Umbilical cord (tissue), 2 donors: ENCODE measurements around the gene HIGD1B. TPM values are rescaled to one million over a fixed set of nuclear protein-coding genes. Genes with fewer than 3 reads are reported as not detected.
A peak's percentile ranks its signal among the peaks of the same experiment; 100 is the strongest.
"Not testable (repeated sequence)": the region's sequence is repeated elsewhere in the genome, so short reads cannot be mapped to it uniquely, and the experiment has no call there.

ENCODE experiments used
- DNase-seq: peaks from one replicate; pipeline ENCODE4 v3.0.0-alpha.2; 2015; ENCODE audit warnings: low spot score
- total RNA-seq: library from RNA; depleted of rRNA; stranded (reverse); fragments of >200 nt; gene quantifications from one replicate; pipeline ENCODE4 v1.2.3, GENCODE V29; 2014; ENCODE audit warnings: low replicate concordance; ENCODE audit not compliant: insufficient read depth

HIGD1B gene
- total RNA-seq, result not detected

GRCh38 chr17:44847586-44847985 is at the start of gene HIGD1B:
HIGD1B (plus strand) TSS chr17:44847883; CDS start chr17:44848153, 270 bp downstream.
- no peak for DNase-seq

DNA sequence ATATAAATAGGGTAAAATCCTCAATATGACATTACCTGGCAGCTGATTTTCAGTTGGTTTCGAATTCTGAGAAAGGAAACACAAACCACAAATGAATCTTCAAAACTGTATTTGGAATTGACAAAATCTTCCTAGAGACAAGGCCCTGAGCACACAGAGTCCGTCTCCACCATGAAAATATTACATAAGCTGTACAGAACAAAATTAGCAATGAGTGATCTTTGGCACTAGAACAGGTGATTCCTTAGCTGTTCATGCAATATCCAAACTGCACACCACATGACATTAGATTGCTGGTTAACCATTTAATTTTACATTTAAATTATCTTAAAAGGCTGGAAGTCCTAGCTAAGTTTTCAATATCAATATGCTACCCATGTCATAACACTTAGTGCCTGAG is 49.3 kb upstream of the HIGD1B start:
- no peak for DNase-seq

GRCh38 chr17:44801880-44802279 is 45.8 kb upstream of the HIGD1B start:
- no peak for DNase-seq

GRCh38 chr17:44804302-44805089 is 43.2 kb upstream of the HIGD1B start:
- peak; percentile 71 for DNase-seq

GRCh38 chr17:44807093-44807816 is 40.4 kb upstream of the HIGD1B start:
- no peak for DNase-seq

DNA sequence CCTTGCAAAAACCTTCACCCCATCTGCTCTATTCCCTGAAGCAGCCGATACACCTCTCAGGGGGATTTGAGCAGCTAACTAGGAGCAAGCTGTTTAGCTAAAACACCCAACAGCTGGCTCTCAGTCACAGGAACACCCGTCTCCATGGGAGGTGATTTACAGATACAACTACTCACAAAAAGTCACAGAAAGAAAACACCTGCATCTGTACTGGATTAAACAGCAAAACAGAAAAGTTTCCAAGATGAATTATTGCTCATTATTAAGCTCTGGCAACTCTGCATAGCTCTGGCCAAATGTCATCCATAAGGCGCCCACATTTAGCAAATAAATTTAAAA is 39.9 kb upstream of the HIGD1B start:
- DNase-seq, result no peak

GRCh38 chr17:44808156-44808555 is 39.5 kb upstream of the HIGD1B start:
- DNase-seq, result no peak

DNA sequence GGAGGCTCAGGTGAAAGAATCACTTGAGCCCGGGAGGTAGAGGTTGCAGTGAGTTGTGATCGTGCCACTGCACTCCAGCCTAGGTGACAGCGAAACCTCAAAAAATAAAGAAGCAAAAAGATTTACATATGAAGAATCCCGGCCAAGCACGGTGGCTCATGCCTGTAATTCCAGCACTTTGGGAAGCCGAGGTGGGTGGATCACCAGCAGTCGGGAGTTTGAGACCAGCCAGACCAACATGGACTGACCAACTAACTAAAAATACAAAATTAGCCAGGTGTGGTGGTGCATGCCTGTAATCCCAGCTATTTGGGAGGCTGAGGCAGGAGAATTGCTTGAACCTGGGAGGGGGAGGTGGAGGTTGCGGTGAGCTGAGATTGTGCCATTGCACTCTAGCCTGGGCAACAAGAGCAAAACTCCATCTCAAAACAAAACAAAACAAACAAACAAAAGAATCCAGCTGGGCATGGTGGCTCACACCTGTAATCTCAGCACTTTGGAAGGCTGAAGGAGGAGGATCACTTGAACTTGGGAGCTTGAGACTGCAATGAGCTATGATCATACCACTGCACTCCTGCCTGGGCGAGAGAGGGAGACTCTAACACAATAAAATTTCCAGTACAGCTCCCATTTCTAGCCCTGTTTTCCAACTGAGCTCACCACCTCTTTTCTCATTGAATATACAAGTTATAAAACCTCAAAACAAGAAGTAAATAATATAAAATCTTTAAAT is 38.9 kb upstream of the HIGD1B start:
- not testable (repeated sequence) for DNase-seq

DNA sequence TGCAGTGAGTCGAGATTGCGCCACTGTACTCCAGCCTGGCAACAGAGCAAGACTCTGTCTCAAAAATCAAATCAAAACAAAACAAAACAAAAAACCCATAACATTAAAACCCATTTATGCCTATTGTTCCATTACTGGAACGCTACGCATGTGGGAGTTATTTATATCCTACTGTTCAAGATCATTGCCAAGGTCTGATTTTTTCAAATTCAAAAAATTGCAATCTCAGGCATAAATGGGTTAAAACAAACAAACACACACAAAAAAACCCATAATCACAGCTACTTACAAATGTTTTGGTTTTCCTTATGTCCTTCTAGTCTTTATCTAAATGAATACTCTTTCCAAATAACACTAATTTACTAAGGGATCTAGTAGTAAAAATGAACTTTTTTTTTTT is 35.4 kb upstream of the HIGD1B start:
- no peak for DNase-seq

GRCh38 chr17:44818508-44818907 is 29.2 kb upstream of the HIGD1B start:
- not testable (repeated sequence) for DNase-seq

DNA sequence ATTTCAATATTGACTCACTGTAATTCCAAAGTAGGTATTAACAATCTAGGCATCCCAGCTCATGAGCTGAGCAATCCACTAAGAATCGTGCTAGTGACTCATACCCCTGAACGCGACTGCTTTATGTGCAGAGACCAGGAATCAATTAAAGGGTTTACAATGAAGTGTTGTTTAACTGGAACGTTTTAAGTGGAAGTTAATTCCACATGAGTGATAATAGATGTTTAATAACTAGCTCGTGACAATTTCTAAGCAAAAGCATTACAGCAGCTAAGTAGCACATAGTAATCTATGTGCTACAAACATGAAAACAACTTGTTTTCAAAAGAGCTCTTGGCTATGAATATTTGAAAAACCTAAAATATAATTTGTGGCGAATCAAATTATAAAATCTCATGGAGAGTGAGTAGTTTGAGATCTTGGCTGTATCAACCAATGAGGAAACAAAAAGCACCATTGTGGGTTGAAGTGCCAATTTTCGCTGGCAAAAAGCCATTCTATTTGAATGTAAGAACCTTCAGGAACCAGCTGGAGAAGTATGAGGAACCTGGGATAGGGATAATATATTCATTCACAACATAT is 27.0 kb upstream of the HIGD1B start:
- DNase-seq, result no peak

GRCh38 chr17:44825236-44825635 is 22.4 kb upstream of the HIGD1B start:
- DNase-seq, result not testable (repeated sequence)

DNA sequence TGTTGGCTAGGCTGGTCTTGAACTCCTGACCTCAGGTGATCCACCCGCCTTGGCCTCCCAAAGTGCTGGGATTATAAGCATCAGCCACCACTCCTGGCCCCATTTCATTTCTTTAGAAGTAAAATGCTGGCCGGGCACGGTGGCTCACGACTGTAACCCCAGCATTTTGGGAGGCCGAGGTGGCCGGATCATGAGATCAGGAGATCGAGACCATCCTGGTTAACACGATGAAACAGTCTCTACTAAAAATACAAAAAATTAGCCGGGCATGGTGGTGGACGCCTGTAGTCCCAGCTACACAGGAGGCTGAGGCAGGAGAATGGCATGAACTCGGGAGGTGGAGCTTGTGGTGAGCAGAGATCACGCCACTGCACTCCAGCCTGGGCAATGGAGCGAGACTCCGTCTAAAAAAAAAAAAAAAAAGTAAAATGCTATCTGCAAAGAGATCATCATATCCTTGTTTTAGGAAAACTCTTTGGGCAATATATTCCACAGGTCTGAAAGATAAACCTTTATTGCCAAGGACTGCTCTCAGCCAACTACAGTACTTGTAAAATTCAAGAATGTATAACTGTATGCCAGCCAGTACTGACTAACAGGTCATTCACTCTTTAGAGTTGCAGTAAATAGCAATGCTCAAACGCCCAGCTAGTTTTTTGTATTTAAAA is 21.4 kb upstream of the HIGD1B start:
- no peak for DNase-seq

DNA sequence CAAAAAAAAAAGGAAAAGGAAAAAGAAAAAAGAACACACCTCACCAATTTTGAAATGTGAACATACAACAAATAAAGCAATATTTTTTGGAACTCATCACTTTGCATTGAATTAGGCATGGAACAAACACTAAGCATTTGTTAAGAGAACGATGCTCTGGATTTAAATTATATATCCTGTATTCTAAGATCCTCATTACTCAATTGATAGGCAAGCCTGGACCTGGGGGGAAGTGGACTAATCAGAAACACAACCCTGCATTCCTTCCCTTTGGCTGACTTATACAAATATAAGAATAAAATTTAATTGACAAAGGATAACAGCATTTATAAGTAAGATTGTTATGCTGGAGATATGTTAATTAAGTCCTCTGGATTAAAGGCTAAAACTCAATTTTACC is 19.8 kb upstream of the HIGD1B start:
- no peak for DNase-seq

DNA sequence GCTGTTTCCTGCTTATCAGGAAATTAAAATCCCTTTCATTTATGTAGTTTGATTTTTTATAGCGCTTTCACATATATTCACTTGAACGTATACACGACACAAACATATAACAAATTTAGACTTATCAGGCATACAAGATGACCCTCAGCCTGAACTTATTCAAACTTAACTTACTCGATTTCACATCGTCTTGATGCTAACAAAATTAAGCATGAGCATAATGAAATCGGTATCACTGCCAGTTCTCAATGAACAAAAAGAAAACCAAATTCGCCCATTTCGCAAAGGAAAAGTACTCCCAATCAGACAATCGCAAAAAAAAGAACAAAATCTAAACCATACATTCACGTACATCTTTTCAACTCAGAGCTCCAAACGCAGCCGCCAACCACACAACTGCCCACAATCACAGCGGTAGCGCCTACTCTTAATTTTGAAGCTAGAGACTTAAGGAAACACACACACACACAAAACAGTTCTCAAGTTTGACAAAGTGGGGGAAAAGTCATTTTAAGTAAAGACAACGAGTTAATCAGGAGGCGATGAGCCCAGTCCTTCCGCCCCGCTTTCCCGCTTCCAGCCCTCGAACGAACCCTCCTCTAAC is 18.7 kb upstream of the HIGD1B start:
- DNase-seq, result peak; percentile 50

DNA sequence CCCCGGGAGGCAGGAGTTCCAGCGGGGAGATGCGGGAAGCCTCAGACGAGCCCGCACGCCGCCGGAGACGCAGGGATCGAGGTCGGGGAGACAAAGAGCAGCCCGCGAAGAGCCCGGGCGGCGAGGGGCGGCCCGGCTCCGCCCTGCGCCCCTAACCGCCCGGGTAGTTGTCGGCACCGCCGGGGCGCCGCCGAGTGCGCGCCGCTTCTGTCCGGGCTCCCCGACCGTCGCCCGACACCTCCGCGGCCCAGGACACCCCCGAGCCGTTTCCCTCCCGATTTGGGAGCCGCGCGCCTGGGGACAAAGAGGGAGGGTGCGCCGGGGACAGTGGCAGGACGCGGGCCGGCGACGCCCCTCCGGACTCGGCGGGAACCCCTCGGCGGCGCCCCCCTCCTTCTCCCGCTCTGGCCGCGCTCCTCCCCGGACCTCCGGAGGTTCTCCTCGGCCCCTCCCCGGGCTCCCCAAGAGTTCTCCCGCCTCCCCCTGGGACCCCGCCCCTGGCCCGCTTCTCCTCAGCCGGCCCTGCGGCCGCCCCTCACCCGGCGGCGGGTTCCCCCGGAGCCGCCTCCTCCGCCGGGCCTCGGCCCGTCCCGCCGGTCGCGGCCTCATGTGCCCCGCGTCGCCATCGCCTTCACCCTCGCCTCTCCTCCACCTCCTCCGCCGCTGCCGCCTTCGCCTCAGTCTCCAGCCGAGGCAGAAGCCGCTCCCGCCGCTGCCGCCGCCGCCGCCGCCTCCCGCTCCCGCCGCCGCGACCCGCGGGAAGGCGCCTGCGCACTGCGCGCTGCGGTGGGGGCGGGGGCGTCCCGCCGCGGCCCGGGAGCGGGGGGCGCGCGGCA is 17.9 kb upstream of the HIGD1B start, which contains the start of gene GJC1:
Gene GJC1 (minus strand): TSS at position 765 of the 836 bp plus-strand sequence. CDS start 24,470 bp downstream, outside the sequence.
- DNase-seq, result peak; percentile 76

GRCh38 chr17:44830359-44831288 is 17.1 kb upstream of the HIGD1B start:
- peak; percentile 49 for DNase-seq

- DNase-seq, result no peak
These were observed 16.3 kb upstream of the HIGD1B start for GRCh38 chr17:44831371-44831770.

DNA sequence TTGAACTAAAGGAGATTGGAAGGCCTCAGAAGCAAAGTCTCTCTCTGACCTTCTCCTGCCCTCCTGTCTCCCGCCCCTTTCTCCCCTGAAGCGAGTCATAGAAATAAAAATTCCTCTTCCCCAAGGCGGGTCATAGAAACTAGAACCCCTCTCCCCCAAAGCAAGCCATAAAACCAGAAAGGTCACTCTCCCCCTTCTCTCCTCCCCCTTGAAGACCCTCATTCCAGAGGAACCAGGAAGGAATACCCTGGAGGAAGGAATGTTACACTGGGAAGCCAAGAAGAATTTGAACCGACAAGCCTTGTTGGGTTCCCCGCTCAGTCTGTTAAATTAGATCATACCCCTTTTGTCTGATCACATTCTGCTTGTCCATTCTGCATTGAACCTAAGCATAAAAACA is 14.9 kb upstream of the HIGD1B start:
- no peak for DNase-seq
